Ecto neural progenitor cell (in vitro differentiated cells): Measurements from ENCODE around the gene DEAF1.

ENCODE experiments used
- DNase-seq: peaks from one replicate; pipeline ENCODE4 v3.0.0-alpha.2; 2018; ENCODE audit warnings: low spot score

Gene DEAF1

DNA sequence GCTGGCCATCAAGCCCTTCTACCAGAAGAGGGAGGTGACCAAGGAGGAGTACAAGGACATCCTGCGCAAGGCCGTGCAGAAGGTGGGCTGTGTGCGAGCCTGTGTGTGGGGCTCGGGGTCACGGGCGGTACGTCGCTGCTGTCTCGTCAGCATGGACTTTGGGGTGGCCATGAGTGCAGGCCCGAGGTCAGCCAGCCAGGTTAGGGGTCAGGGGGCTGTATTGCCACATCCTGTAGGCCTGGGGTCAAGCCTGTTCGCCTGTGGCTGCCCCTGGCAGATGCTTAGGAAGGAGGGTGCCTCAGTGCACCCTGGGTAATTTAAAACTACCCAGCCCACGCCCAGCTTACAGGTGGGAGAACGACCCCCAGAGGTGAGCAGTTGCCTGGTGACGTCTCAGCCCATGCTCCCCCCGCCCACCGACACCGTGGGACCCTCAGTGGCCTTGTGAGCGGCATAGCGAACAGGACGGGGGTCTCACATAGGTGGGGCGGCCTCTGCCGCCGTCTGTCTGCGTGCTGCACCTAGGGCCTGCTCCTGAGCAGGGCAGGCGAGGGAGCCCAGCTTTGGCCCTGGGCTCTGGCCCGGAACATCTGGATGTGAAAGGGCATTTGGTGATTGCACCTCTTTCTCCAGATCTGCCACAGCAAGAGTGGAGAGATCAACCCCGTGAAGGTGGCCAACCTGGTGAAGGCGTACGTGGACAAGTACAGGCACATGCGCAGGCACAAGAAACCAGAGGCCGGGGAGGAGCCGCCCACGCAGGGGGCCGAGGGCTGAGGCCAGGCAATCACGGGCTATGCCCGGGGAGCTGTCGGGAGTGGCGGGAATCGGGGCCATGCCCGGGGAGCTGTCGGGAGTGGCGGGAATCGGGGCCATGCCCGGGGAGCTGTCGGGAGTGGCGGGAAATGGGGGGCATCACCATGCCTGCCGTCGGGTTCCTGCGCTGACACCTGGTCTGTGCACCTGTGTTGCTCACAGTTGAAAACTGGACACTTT lies 83.7 kb downstream of the DEAF1 start:
- DNase-seq: no peak

DNA sequence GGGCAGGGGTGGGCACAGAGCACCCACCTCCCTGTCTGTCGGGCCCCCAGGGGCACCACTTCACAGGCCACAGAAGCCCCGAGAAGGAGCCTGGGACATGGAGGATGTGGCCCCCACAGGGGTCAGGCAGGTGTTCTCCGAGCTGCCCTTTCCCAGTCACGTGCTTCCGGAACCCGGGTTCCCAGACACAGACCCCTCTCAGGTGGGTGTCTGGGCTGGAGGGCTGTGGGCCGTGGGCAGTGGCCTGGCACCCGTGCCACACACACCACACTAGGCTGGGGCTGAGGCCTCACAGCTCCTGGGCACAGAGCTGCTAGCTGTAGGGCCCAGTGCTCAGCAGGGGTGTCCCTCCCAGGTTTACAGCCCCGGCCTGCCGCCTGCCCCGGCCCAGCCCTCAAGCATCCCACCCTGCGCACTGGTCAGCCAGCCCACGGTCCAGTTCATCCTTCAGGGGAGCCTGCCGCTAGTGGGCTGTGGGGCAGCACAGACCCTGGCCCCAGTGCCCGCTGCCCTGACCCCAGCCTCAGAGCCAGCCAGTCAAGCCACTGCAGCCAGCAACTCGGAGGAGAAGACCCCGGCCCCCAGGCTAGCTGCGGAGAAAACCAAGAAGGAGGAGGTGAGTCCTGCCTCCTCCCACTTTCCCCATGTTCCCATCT lies 84.7 kb downstream of the DEAF1 start:
- no peak for DNase-seq

DNA sequence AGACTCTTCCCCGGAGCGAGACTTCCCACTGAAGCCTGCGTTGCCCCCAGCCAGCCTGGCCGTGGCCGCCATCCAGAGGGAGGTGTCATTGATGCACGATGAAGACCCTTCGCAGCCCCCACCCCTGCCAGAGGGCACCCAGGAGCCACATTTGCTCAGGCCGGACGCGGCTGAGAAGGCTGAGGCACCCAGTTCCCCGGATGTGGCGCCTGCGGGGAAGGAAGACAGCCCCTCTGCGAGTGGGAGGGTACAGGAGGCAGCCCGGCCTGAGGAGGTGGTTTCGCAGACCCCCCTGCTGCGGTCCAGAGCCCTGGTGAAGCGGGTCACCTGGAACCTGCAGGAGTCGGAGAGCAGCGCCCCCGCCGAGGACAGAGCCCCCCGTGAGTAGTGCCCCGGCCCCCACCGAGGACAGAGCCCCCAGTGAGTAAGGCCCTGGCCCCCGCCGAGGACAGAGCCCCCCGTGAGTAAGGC lies 85.6 kb downstream of the DEAF1 start:
- DNase-seq: no peak

DNA sequence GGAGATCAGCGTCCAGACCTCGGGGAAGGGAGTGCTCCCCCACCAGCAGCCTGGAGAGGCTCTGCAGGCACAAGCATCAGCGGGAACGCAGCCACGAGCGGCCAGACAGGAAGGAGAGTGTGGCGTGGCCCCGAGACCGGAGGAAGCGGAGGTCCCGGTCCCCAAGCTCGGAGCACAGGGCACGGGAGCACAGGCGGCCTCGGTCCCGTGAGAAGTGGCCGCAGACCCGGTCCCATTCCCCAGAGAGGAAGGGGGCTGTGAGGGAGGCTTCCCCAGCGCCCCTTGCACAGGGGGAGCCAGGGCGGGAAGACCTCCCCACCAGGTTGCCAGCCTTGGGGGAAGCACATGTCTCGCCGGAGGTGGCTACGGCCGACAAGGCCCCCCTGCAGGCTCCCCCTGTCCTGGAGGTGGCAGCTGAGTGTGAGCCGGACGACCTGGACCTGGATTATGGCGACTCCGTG lies 86.2 kb downstream of the DEAF1 start:
- no peak for DNase-seq

DNA sequence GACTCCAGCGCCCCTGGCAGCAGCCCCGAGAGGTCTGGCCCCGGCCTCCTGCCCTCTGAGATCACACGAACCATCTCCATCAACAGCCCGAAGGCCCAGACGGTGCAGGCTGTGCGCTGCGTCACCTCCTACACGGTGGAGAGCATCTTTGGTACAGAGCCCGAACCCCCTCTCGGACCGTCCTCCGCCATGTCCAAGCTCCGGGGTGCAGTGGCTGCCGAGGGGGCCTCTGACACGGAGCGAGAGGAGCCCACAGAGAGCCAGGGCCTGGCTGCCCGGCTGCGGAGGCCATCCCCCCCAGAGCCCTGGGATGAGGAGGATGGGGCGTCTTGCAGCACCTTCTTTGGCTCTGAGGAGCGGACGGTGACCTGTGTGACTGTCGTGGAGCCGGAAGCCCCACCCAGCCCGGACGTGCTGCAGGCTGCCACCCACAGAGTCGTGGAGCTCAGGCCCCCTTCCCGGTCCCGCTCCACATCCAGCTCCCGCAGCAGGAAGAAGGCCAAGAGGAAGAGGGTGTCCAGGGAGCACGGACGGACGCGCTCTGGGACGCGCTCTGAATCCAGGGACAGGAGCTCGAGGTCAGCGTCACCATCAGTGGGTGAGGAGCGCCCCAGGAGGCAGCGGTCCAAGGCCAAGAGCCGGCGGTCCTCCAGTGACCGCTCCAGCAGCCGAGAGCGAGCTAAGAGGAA lies 86.9 kb downstream of the DEAF1 start:
- no peak for DNase-seq

DNA sequence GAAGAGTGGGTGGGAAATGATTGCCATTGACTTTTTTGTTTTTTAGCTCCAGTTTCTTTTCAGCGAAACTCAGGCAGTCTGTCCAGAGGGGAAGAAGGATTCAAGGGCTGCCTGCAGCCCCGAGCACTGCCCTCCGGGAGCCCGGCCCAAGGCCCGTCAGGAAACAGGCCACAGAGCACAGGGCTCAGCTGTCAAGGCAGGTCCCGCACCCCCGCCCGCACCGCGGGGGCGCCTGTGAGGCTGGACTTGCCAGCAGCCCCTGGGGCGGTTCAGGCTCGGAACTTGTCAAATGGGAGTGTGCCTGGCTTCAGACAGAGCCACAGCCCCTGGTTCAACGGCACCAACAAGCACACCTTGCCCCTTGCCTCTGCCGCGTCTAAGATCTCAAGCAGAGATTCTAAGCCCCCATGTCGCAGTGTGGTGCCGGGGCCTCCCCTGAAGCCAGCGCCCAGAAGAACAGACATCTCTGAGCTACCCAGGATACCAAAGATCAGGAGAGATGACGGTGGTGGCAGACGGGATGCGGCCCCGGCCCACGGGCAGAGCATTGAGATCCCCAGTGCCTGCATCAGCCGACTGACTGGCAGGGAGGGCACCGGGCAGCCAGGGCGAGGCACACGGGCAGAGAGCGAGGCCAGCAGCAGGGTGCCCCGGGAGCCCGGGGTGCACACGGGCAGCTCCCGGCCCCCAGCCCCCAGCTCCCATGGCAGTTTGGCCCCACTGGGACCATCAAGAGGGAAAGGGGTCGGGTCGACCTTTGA lies 87.8 kb downstream of the DEAF1 start:
- DNase-seq: no peak

DNA sequence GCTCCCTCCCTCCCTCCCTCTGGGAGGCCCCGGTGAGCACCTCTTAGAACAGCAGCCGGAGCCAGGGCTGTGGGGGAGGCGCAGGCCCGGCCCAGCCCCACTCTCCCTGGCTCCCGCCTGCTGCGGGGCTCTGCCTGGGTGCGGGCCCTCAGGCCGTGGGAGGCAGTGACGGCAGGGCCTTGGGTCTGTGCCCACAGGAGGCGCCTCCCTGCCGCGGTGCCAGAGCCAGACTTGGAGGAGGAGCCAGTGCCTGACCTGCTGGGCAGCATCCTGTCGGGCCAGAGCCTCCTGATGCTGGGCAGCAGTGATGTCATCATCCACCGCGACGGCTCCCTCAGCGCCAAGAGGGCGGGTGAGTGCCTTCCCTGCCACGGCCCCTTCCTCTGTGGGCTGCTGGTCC lies 88.8 kb downstream of the DEAF1 start:
- DNase-seq: no peak

DNA sequence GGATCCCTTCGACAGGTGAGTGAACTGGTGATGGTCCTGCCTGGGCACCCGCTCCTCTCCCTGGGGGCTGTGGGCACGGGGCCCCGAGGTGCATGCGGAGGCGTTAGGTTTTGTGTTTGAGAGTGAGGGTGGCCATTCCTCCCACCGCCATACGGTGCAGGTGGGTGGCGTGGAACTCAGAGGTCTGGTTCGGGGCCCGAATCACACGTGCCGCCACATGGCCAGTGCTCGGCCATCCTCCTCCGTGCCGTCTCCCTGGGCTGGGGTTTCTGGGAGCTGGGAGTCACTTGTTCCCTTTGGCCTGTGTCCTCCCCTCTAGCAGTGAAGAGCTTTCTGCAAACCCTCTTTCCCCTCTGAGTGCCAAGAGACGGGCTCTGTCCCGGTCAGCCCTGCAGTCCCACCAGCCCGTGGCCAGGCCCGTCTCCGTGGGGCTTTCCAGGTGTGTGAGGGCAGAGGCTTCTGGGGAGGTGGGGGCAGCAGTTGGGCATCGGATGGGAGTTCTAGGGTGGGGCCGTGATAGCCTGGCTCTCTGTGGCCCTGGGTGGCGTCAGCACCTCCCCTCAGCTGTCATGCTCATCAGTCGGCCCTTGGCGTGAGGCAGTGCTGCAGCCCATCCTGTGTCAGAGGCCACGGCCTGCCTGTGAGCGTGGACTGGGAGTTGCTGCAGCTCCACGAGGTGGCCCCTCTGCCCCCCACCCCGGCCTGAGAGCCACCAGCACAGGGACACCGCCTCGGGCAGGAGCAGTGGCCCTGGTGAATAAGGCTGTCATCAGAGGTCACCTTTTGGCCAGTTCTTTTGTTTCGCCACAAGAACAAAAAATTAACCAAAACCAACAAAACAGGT lies 89.5 kb downstream of the DEAF1 start:
- no peak for DNase-seq

DNA sequence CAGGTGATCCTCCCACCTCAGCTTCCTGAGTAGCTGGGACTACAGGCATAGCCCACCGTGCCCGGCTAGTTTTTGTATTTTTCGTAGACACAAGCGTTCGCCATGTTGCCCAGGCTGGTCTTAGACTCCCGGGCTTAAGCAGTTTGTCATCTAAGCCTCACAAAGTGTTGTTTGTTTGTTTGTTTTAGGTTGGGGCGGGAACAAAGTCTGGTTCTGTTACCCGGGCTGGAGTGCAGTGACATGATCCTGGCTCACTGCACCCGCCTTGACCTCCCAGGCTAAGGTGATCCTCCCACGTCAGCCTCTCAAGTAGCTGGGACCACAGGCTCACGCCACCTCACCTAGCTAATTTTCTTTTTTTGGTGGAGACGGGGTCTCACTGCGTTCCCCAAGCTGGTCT lies 91.9 kb downstream of the DEAF1 start:
- no peak for DNase-seq

DNA sequence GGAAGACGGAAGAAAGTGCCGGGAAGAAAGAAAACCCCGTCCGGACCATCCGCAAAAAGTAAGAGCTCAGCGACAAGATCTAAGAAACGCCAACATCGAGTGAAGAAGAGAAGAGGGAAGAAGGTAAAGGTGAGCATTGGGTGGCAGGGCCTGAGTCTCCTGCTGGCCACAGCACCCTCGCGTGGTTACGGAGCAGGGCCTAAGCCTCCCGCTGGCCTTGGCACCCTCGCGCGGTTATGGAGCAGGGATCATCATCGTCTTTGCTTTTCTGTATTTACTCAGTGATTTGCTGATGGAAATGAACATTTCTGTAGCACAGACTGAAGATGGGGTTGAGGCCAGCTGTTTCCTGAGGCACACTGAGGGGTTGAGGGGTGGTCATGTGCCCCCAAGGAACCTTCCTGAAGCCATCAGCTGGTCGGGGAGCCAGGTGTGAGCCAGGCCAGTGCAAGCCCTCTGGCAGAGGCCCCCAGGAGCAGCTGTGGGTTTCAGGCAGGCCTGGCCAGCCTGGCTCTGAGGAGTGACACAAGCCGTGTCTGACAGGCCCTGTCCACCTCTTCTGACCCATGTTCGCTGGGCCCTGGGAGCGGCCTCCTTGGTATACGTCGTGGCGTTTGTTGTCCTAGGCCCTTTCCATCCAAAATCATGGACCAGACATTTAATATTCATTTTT lies 93.3 kb downstream of the DEAF1 start:
- DNase-seq: no peak

DNA sequence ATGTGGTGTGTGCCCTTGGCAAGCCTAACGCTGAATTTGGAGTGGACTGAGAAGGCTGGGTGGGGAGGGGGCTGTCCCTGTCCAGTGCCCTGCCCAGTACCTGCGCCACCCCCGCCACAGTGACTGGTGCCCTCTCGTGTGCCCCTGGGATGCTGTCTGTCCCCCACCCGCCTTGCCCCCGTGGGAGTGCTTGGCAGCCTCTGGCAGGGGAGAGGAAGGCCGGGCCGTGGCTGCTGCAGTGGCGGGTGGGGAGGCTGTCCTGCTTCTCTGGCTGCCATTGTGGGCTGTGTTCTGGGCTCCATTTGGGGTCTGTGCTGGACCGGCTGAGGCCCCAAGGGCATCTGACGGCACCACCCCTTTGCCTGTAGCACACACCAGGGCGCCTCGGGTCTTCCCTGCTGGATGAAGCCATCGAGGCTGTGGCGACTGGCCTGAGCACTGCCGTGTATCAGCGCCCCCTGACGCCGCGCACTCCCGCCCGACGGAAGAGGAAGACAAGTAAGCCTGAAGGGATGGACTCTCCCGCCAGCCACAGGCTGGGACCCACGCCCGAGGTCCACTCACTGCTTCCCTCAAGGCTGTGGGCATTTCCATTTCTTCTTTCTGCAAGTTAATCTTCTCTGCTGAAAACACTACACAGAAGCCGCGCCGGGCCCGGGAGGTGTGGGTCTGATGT lies 96.9 kb downstream of the DEAF1 start:
- DNase-seq: no peak

DNA sequence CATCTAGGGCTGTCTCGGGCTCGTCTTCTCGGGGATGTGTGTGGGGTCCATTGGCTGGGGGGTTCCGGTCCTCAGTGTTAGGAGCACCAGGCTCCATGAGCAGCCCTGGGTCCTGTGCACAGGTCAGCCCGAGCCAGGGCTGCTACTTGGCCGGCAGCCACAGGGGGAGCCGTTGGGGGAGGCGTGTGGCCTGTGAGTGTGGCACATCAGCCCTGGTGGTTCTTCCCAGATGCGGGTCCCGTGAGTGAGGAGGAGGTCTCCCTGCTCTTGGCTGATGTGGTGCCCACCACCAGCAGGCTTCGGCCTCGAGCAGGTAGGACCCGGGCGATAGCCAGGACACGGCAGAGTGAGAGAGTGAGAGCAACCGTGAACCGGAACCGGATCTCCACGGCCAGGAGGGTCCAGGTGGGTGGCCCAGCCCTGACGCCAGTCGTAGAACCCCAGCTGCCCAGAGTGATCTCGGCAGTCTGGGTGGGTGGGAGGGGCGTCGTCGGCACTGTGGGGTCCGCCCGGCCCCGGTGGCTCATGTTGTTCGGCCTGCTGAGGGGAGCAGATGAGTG lies 97.8 kb downstream of the DEAF1 start:
- peak; percentile 61 for DNase-seq

DNA sequence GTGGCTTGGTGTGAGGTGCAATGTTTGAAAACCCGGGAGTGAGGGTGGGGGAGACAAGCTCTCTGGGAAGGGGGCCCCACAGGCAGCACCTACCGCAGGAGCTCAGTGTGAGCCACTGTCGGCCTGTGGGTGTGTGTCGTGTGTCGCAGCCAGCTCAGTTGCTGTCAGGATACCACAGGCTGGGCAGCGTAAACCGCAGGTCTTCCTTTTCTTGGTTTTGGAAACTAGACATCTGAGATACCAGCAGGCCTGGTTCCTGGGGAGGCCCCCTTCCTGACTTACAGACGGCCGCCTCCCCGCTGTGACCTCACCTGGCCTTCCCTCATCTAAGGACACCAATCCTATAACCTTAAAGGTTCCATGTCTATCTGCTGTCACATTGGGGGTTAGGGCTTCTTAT lies 98.6 kb downstream of the DEAF1 start:
- DNase-seq: no peak

DNA sequence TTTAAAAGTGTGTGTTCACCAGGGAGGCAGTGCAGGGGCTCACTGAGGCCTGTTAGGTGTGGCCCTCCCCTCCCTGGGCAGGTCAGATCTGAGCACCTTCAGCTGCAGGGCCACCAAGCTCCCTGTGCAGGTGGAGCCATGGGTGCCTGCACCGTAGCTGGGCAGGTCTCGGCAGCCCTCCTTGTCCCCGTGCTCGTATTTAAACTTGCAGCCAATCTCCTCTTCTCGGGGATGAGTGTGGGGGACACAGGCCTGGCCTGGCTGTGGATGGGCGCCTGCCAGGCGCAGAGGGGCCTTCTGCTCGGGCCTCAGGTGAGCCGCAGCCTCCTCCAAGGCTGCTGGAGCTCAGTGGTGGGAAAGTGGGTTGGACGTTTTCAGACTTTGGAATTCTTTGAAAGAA lies 99.6 kb downstream of the DEAF1 start:
- no peak for DNase-seq
